GM12878 (cell line): ENCODE results near the gene PTPRD. TPM values are rescaled to one million over a fixed set of nuclear protein-coding genes. Genes with fewer than 3 reads are reported as not detected.

Experiments
- ATAC-seq: fragments of 200-7000 bp; cut with Tn5 transposase; 3 replicates; pipeline ENCODE4 v1.9.1; 2020; ENCODE audit warnings: mild to moderate bottlenecking, moderate library complexity
- BruUV-seq: library from RNA; stranded (reverse); fragments of 400-500 nt; replicated peaks from 2 replicates; lab custom pipeline; 2021; lab: Mats Ljungman, UMichigan
- CTCF ChIA-PET: fragments of 300-600 bp; sonication (Branson Sonifier 250); formaldehyde crosslinking; extraction: SDS; loops from one replicate; lab custom pipeline; 2021; ENCODE audit warnings: inconsistent platforms; lab: Yijun Ruan, JAX
- POLR2A ChIA-PET: fragments of 350-600 bp; formaldehyde crosslinking; extraction: SDS; loops from one replicate; lab custom pipeline; 2021; ENCODE audit warnings: inconsistent platforms; lab: Charles Lee
- RAD21 ChIA-PET: fragments of 300-600 bp; sonication (Branson Sonifier 250); formaldehyde crosslinking; loops from one replicate; lab custom pipeline; 2023; ENCODE audit warnings: antibody characterized with exemption; ENCODE audit not compliant: unreplicated experiment; lab: Charles Lee
- SMC1A ChIA-PET: fragments of 300-600 bp; sonication (Branson Sonifier 250); formaldehyde crosslinking; loops from one replicate; lab custom pipeline; 2023; ENCODE audit not compliant: unreplicated experiment, uncharacterized antibody; lab: Charles Lee
- DNase-seq: peaks from one replicate; pipeline ENCODE4 v3.0.0-alpha.2; 2011; ENCODE audit warnings: low read depth, low spot score
- FAIRE-seq: peaks from 3 replicates; lab custom pipeline; 2011; peaks lifted over from hg19 to GRCh38; lab: Jason Lieb, UNC
- H2AFZ ChIP-seq: 2 replicates; pipeline ENCODE4 v1.6.0; 2011; ENCODE audit warnings: low read depth, low read length, control low read depth; ENCODE audit not compliant: control insufficient read depth
- H3K27ac ChIP-seq: 2 replicates; pipeline ENCODE4 v1.5.1; 2011; ENCODE audit warnings: control low read depth; ENCODE audit not compliant: control insufficient read depth, insufficient read depth
- H3K27me3 ChIP-seq, 2 experiments: replicated peaks in 1 of 2; 2 replicates each; pipeline versions ENCODE4 v1.6.0 to v1.6.1; 2011; ENCODE audit warnings: low read length in 1 of 2; ENCODE audit not compliant: control insufficient read depth in 2 of 2, insufficient read depth in 2 of 2
- H3K36me3 ChIP-seq, 2 experiments: 2 replicates each; pipeline ENCODE4 v1.5.1; 2011; ENCODE audit warnings: low read length in 1 of 2; ENCODE audit not compliant: control insufficient read depth in 2 of 2, insufficient read depth in 2 of 2
- H3K4me1 ChIP-seq: 2 replicates; pipeline ENCODE4 v1.6.1; 2011; ENCODE audit warnings: mild to moderate bottlenecking, low read length, moderate library complexity, mixed read lengths; ENCODE audit not compliant: control insufficient read depth, insufficient read depth
- H3K4me2 ChIP-seq: 2 replicates; pipeline ENCODE4 v1.6.0; 2011; ENCODE audit warnings: control low read depth; ENCODE audit not compliant: control insufficient read depth, insufficient read depth
- H3K4me3 ChIP-seq: fragments of 200-600 bp; sonication (generic); 2 replicates; pipeline ENCODE4 v1.5.1; 2016
- H3K79me2 ChIP-seq: 2 replicates; pipeline ENCODE4 v1.6.0; 2011; ENCODE audit warnings: low read length; ENCODE audit not compliant: control insufficient read depth, insufficient read depth
- H3K9ac ChIP-seq: 2 replicates; pipeline ENCODE4 v1.8.0; 2011; ENCODE audit warnings: low read length, control low read depth, mixed read lengths; ENCODE audit not compliant: control insufficient read depth, insufficient read depth
- H3K9me3 ChIP-seq: replicated peaks from 3 replicates; pipeline ENCODE4 v1.5.1; 2011; ENCODE audit warnings: mild to moderate bottlenecking, low read length; ENCODE audit not compliant: control insufficient read depth, insufficient read depth
- H4K20me1 ChIP-seq: 2 replicates; pipeline ENCODE4 v1.6.0; 2011; ENCODE audit not compliant: control insufficient read depth, insufficient read depth
- IKZF1 ChIP-seq: fragments of 450-650 bp; conservative IDR thresholded peaks from 2 replicates; pipeline ENCODE4 v1.6.1; 2017; ENCODE audit warnings: antibody characterized with exemption, mild to moderate bottlenecking
- IRF4 ChIP-seq: IDR thresholded peaks from 2 replicates; pipeline ENCODE4 v1.6.1; 2011; ENCODE audit warnings: low read depth, low read length
- JUNB ChIP-seq: IDR thresholded peaks from 2 replicates; pipeline ENCODE4 v1.6.1; 2016; ENCODE audit warnings: antibody characterized with exemption, mild to moderate bottlenecking
- KDM1A ChIP-seq: fragments of 200-600 bp; sonication (generic); IDR thresholded peaks from 2 replicates; pipeline ENCODE4 v1.6.1; 2016; ENCODE audit warnings: borderline replicate concordance
- MEF2A ChIP-seq: IDR thresholded peaks from 2 replicates; pipeline ENCODE4 v1.6.1; 2011; ENCODE audit warnings: low read depth, mild to moderate bottlenecking, low read length, moderate library complexity; ENCODE audit not compliant: insufficient read depth
- MYB ChIP-seq: fragments of 150-350 bp; IDR thresholded peaks from 2 replicates; pipeline ENCODE4 v1.6.1; 2014; ENCODE audit warnings: mild to moderate bottlenecking, low read depth, low read length, borderline replicate concordance
- NFYA ChIP-seq: IDR thresholded peaks from 2 replicates; pipeline ENCODE4 v1.6.1; 2011; ENCODE audit warnings: low read depth, mild to moderate bottlenecking, low read length, improper control_type of control experiment, borderline replicate concordance
- POU2F2 ChIP-seq: IDR thresholded peaks from 3 replicates; pipeline ENCODE4 v1.6.1; 2011; ENCODE audit warnings: low read depth, mild to moderate bottlenecking, low read length, borderline replicate concordance
- RB1 ChIP-seq: fragments of 450-650 bp; formaldehyde crosslinking; IDR thresholded peaks from 2 replicates; pipeline ENCODE4 v1.6.1; 2017; ENCODE audit warnings: mild to moderate bottlenecking, borderline replicate concordance
- SP1 ChIP-seq: IDR thresholded peaks from one replicate; pipeline ENCODE4 v1.6.1; 2011; ENCODE audit warnings: low read depth, low read length
- SREBF1 ChIP-seq: IDR thresholded peaks from 2 replicates; pipeline ENCODE4 v1.6.1; 2012; ENCODE audit warnings: mild to moderate bottlenecking, low read length
- TARDBP ChIP-seq: IDR thresholded peaks from 2 replicates; pipeline ENCODE4 v1.6.1; 2016; ENCODE audit warnings: borderline replicate concordance
- TBL1XR1 ChIP-seq: IDR thresholded peaks from 2 replicates; pipeline ENCODE4 v1.6.1; 2012; ENCODE audit warnings: low read depth, low read length, improper control_type of control experiment
- ZBTB33 ChIP-seq: fragments of 450-650 bp; IDR thresholded peaks from 2 replicates; pipeline ENCODE4 v1.6.1; 2017; ENCODE audit warnings: mild to moderate bottlenecking
- WGBS: methylation state at CpG from one replicate; pipeline ENCODE4 v1.1.6; 2016; ENCODE audit warnings: low lambda C conversion rate; ENCODE audit not compliant: insufficient replicate concordance, insufficient coverage; ENCODE audit errors: missing lambda C conversion rate; 5-methylcytosine and 5-hydroxymethylcytosine counted together
- in situ Hi-C: fragments of 300-500 bp; cut with MboI; formaldehyde crosslinking; loops from 9 replicates; pipeline ENCODE4 v1.14.3; 2018; ENCODE audit warnings: mixed read lengths
- intact Hi-C: fragments of 100-400 bp; cut with micrococcal nuclease; formaldehyde crosslinking; loops from one replicate; pipeline ENCODE4 v1.14.2; 2022; ENCODE audit not compliant: unreplicated experiment
- polyA plus RNA-seq, 11 experiments: library from polyadenylated mRNA; depleted of rRNA in 4 of 11; unstranded in 6 of 11; stranded (reverse) in 5 of 11; fragments of >200 nt; fragmentation: Nextera tagmentation in 4 of 11; fragmentation: Illumina TruSeq in 1 of 11; extraction: Ambion mirVana in 4 of 11; extraction: Trizol in 1 of 11; gene quantifications; 1 replicate in 1 of 11; 2 replicates in 10 of 11; pipeline versions ENCODE4 v1.2.1 to v1.2.3, GENCODE V29; 2011 to 2016; ENCODE audit warnings: inconsistent platforms in 2 of 11, missing spikeins in 2 of 11, low read depth in 1 of 11
- total RNA-seq, 4 experiments: library from RNA; depleted of rRNA in 3 of 4; stranded (reverse); fragments of >200 nt in 3 of 4; fragmentation: Illumina TruSeq in 1 of 4; extraction: Trizol in 1 of 4; gene quantifications; 2 replicates each; pipeline versions ENCODE4 v1.2.1 to v1.2.3, GENCODE V29; 2013 to 2021

Gene PTPRD
- total and polyA plus RNA-seq, 10 of the 15 experiments (the other 5 are each of a cell fraction or from before 2014, with no cell fraction given), result under 0.01 to 0.05 (median 0.01) TPM; not detected in 7

GRCh38 chr9:8492679-8493078, 2120.1 kb downstream of the PTPRD start (continued):
- TF ChIP-seq TBL1XR1 (no peak), IRF4 (no peak), IKZF1 (no peak), ZBTB33 (no peak), SP1 (no peak)
- TF ChIP-seq, all 136 proteins: peak for 0

GRCh38 chr9:8492024-8492423, 2120.8 kb downstream of the PTPRD start:
- BruUV-seq, result no TSS peak
- WGBS, result 7% methylated on average over 2 of the region's 2 CpGs
- TF ChIP-seq NFYA (no peak), MEF2A (no peak), JUNB (no peak), TARDBP (no peak), POU2F2 (no peak), MYB (no peak), RB1 (no peak), KDM1A (no peak), SREBF1 (no peak)
- ChIA-PET RAD21 (no interaction called here), CTCF (no interaction called here), SMC1A (interaction anchor here (0.6 kb wide), 1 partner anchor 52 kb away, joined by 3 read pairs; no protein-coding TSS in a partner anchor), POLR2A (interaction anchor here (0.7 kb wide), 2 partner anchors 20 to 163 kb away, joined by 3 to 5 read pairs; no protein-coding TSS in a partner anchor)
- intact Hi-C loops, result no loop called here
- Histone ChIP-seq H3K4me2 (no peak overlapping the region), H2AFZ (no peak overlapping the region), H4K20me1 (no peaks in the 10 kb centered on the region), H3K4me3 (no peak overlapping the region), H3K27me3 (no peaks in the 10 kb centered on the region), H3K9ac (no peak overlapping the region), H3K79me2 (no peaks in the 10 kb centered on the region), H3K27ac (no peak overlapping the region), H3K36me3 (no peaks in the 10 kb centered on the region), H3K9me3 (no peaks in the 10 kb centered on the region), H3K4me1 (no peaks in the 10 kb centered on the region)
- ATAC-seq (no peak), DNase-seq (no peak), FAIRE-seq (no peak)
- in situ Hi-C loops, result no loop called here
